Body of pancreas (tissue), 4 donors: Measurements from ENCODE around the gene TENM3.

ENCODE experiments used
- POLR2A ChIP-seq, 3 donors: fragments of 450-650 bp; IDR thresholded peaks; one replicate each; pipeline ENCODE4 v1.6.1; 2016; ENCODE audit warnings: antibody characterized with exemption in 3 of 3, mild to moderate bottlenecking in 2 of 3
- TF ChIP-seq, protein P1 (sequence below), 7 experiments: fragments of 450-650 bp in 4 of 7; fragments of 200-600 bp in 3 of 7; sonication (generic) in 3 of 7; IDR thresholded peaks; one replicate each; pipeline ENCODE4 v1.5.1; 2016 to 2019; ENCODE audit warnings: antibody characterized with exemption in 7 of 7

DNA sequence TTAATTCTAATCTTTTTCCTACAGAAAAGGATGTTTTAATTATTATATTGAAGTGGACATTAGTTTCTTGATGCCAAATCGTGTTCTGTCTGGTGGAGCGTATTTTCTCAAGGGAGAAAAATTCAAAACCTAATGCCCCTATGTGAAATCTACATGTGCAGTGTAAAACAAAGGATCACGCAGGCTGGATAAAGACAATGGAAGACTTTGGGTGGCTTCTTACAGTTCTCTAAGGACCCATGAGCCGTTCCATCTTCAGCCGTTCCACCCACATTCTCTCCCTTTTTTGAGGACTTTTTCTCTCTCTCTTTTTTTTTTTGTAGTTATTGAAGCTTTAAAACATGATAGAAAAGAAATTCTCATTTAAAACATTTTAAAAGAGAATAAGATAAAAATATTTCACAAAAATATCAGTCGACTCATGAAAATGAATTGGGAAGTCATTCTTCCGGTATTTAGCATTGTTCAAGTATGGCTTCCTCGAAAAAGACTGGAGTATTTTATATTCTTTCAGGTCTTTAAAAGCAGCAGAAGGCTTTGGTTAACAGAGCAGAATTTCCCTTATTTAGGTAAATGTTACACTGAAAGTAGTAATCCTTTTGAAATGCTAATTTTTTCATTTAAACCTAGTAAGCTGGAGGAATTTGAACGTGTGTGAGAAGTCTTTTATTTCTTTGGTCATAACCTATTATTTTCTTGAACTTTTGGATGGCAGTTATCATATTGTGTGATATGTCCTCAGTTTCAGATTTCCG is 11.0 kb downstream of the TENM3 start:
- TF ChIP-seq, protein P1, sequence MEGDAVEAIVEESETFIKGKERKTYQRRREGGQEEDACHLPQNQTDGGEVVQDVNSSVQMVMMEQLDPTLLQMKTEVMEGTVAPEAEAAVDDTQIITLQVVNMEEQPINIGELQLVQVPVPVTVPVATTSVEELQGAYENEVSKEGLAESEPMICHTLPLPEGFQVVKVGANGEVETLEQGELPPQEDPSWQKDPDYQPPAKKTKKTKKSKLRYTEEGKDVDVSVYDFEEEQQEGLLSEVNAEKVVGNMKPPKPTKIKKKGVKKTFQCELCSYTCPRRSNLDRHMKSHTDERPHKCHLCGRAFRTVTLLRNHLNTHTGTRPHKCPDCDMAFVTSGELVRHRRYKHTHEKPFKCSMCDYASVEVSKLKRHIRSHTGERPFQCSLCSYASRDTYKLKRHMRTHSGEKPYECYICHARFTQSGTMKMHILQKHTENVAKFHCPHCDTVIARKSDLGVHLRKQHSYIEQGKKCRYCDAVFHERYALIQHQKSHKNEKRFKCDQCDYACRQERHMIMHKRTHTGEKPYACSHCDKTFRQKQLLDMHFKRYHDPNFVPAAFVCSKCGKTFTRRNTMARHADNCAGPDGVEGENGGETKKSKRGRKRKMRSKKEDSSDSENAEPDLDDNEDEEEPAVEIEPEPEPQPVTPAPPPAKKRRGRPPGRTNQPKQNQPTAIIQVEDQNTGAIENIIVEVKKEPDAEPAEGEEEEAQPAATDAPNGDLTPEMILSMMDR (IDR thresholded peaks at IDR 0.05): no peak
- no peak for TF ChIP-seq POLR2A (IDR thresholded peaks at IDR 0.05)
